ENCODE results near the gene ELAVL1. TPM values are rescaled to one million over a fixed set of nuclear protein-coding genes. Genes with fewer than 3 reads are reported as not detected.

ELAVL1 gene
- polyA plus RNA-seq, 1 donor: 56.0 TPM

GRCh38 chr19:7911508-7912143 lies 93.8 kb downstream of the ELAVL1 start:
- peaks cover 11% of the 10 kb centered on the region for H3K9me3 ChIP-seq (ENCODE audit: control insufficient read depth, low read depth, low read length)
- no peak overlapping the region for H3K4me3 ChIP-seq (ENCODE audit: low read length)
- peaks cover 42% of the 10 kb centered on the region for H3K36me3 ChIP-seq (ENCODE audit: control insufficient read depth, insufficient read depth, low read length)
- WGBS (ENCODE audit: insufficient coverage, low lambda C conversion rate): no CpG with 5 or more reads among the region's 18 CpGs
- H3K27me3 ChIP-seq (ENCODE audit: control insufficient read depth, insufficient read depth, low read length): peaks cover 23% of the 10 kb centered on the region
- peaks cover 8% of the 10 kb centered on the region for H3K4me1 ChIP-seq (ENCODE audit: control insufficient read depth, insufficient read depth, low read length)
- DNase-seq: no peak
- no peak overlapping the region for H3K27ac ChIP-seq (ENCODE audit: low read length)

- Histone ChIP-seq H3K4me1 (ENCODE audit: control insufficient read depth, insufficient read depth, low read length) (peaks cover under 1% of the 10 kb centered on the region), H3K9me3 (ENCODE audit: control insufficient read depth, low read depth, low read length) (peaks cover 7% of the 10 kb centered on the region), H3K36me3 (ENCODE audit: control insufficient read depth, insufficient read depth, low read length) (peaks cover 51% of the 10 kb centered on the region), H3K4me3 (ENCODE audit: low read length) (no peak overlapping the region), H3K27ac (ENCODE audit: low read length) (no peak overlapping the region), H3K27me3 (ENCODE audit: control insufficient read depth, insufficient read depth, low read length) (peaks cover 13% of the 10 kb centered on the region)
- no CpG with 5 or more reads among the region's 54 CpGs for WGBS (ENCODE audit: insufficient coverage, low lambda C conversion rate)
- no peak for DNase-seq
These were observed 94.9 kb downstream of the ELAVL1 start for GRCh38 chr19:7910321-7911161.

DNA sequence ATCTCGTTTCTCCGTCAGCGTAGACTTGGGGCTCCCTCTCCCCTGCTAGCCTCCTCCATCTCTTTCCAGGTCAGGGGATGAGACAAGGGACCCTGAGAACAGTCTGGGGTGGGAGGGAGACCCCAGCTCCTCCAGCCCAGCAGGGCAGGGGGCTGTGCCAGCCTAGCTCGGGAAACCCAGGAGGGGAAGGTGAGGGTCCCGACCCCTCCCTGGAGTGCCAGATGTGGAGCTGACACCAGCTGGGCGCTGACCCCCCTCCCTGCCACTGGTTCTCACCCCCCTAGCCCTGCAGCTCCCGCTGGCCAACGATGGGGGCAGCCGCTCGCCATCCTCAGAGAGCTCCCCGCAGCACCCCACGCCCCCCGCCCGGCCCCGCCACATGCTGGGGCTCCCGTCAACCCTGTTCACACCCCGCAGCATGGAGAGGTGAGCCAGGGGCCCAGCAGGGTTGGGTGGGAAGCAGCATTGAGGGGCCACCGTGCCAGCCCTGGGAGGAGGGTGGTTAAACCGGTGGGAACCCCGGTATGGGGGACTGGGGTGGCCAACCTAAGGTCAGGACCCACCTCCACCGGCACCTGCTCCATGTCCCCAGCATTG lies 95.9 kb downstream of the ELAVL1 start:
- DNase-seq: no peak
- H3K4me3 ChIP-seq (ENCODE audit: low read length): no peak overlapping the region
- H3K36me3 ChIP-seq (ENCODE audit: control insufficient read depth, insufficient read depth, low read length): peaks cover 53% of the 10 kb centered on the region
- no CpG with 5 or more reads among the region's 21 CpGs for WGBS (ENCODE audit: insufficient coverage, low lambda C conversion rate)
- no peak overlapping the region for H3K27ac ChIP-seq (ENCODE audit: low read length)
- H3K9me3 ChIP-seq (ENCODE audit: control insufficient read depth, low read depth, low read length): peaks cover 7% of the 10 kb centered on the region
- peaks cover 9% of the 10 kb centered on the region for H3K4me1 ChIP-seq (ENCODE audit: control insufficient read depth, insufficient read depth, low read length)
- peaks cover 4% of the 10 kb centered on the region for H3K27me3 ChIP-seq (ENCODE audit: control insufficient read depth, insufficient read depth, low read length)

DNA sequence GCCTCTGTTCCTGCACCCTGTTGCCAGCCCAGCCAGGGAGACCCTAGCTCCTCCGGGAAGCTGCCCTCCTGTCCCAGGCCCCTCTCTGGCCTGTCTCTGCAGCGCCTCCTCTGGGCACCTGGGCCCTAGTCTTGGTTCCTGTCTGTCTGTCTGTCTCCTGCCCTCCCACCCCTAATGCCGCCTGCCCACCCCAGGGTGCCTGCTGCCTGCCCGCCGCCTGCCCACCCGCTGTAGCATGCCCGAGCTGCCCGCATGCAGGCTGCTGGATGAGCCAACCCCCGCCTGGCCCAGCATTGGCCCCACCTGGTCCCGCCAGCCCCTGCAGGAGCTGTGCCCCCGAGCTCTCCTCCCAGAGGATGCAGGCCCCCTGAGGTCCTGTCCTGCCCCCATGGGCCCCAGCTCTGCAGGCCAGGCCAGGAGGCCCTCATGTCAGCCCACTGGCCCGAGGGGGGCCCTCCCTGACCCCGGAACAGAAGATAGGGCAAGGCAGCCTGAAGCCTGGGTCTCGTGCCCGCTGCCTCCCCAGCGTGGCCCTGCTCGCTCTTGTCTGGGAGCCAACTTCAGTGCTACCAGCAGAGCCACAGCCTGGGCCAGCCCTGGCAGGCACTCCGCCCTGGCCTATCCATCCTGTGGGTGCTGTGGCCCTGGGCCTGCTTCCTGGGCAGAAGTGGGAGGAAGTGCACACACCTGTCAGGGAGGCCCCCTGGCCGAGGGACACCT lies 96.5 kb downstream of the ELAVL1 start:
- Histone ChIP-seq H3K27me3 (ENCODE audit: control insufficient read depth, insufficient read depth, low read length) (no peaks in the 10 kb centered on the region), H3K36me3 (ENCODE audit: control insufficient read depth, insufficient read depth, low read length) (peaks cover 53% of the 10 kb centered on the region), H3K27ac (ENCODE audit: low read length) (no peak overlapping the region), H3K4me1 (ENCODE audit: control insufficient read depth, insufficient read depth, low read length) (peaks cover 9% of the 10 kb centered on the region), H3K9me3 (ENCODE audit: control insufficient read depth, low read depth, low read length) (peaks cover 7% of the 10 kb centered on the region), H3K4me3 (ENCODE audit: low read length) (no peak overlapping the region)
- no peak for DNase-seq
- WGBS (ENCODE audit: insufficient coverage, low lambda C conversion rate): no CpG with 5 or more reads among the region's 19 CpGs

Other genes with a start within 250 kb of the ELAVL1 start
- 0.09 TPM for gene CLEC4M, start 242.4 kb downstream of the ELAVL1 start, polyA plus RNA-seq
- gene EVI5L, start 175.4 kb downstream of the ELAVL1 start, polyA plus RNA-seq: 9.3 TPM
- 2.1 TPM for gene PRR36, start 131.3 kb downstream of the ELAVL1 start, polyA plus RNA-seq
- 0.31 TPM for gene LRRC8E, start 117.1 kb downstream of the ELAVL1 start, polyA plus RNA-seq
- 28.5 TPM for gene MAP2K7, start 101.8 kb downstream of the ELAVL1 start, polyA plus RNA-seq
- 1.4 TPM for gene TGFBR3L, start 90.8 kb downstream of the ELAVL1 start, polyA plus RNA-seq
- 15.7 TPM for gene SNAPC2, start 85.3 kb downstream of the ELAVL1 start, polyA plus RNA-seq
- gene CTXN1, start 79.5 kb downstream of the ELAVL1 start, polyA plus RNA-seq: 7.0 TPM
- gene TIMM44, start 62.0 kb downstream of the ELAVL1 start, polyA plus RNA-seq: 49.1 TPM
- 1,345 TPM for gene CCL25, start 47.1 kb upstream of the ELAVL1 start, polyA plus RNA-seq
- 3.5 TPM for gene FBN3, start 144.0 kb upstream of the ELAVL1 start, polyA plus RNA-seq
- gene CERS4, start 203.7 kb upstream of the ELAVL1 start, polyA plus RNA-seq: 119 TPM

Measured in large intestine (tissue), 3 donors.